Stomach smooth muscle (tissue), 2 donors: ENCODE measurements around the gene AMER2.
A peak's percentile ranks its signal among the peaks of the same experiment; 100 is the strongest.
"Not testable (repeated sequence)": the region's sequence is repeated elsewhere in the genome, so short reads cannot be mapped to it uniquely, and the experiment has no call there.

Experiments used
- H3K27ac ChIP-seq: one replicate; pipeline ENCODE4 v1.7.0; 2013; ENCODE audit warnings: mild to moderate bottlenecking, low read length, inconsistent platforms
- H3K27me3 ChIP-seq, 2 donors: one replicate each; pipeline ENCODE4 v1.7.0; 2013; ENCODE audit warnings: low read length in 2 of 2; ENCODE audit not compliant: insufficient read depth in 2 of 2, control insufficient read depth in 1 of 2
- H3K36me3 ChIP-seq, 2 donors: one replicate each; pipeline ENCODE4 v1.7.0; 2013; ENCODE audit warnings: low read length in 2 of 2; ENCODE audit not compliant: control insufficient read depth in 2 of 2, insufficient read depth in 2 of 2
- H3K4me1 ChIP-seq: one replicate; pipeline ENCODE4 v1.7.0; 2013; ENCODE audit warnings: low read length; ENCODE audit not compliant: control insufficient read depth, insufficient read depth
- H3K4me3 ChIP-seq, 2 donors: one replicate each; pipeline ENCODE4 v1.7.0; 2013; ENCODE audit warnings: low read length in 2 of 2
- H3K9ac ChIP-seq, 2 donors: one replicate each; pipeline ENCODE4 v1.7.0; 2013; ENCODE audit warnings: low read length in 2 of 2, mild to moderate bottlenecking in 1 of 2
- H3K9me3 ChIP-seq, 2 donors: one replicate each; pipeline ENCODE4 v1.7.0; 2013; ENCODE audit warnings: low read length in 2 of 2; ENCODE audit not compliant: control insufficient read depth in 2 of 2
- donor health status: healthy.
- donor health status: Pancreatic carcinoma.

The AMER2 gene

GRCh38 chr13:25172303-25172630, 179 bp upstream of the AMER2 start:
- H3K9me3 ChIP-seq, result peaks cover 0 to 2% of the 10 kb centered on the region in 2 donors
- no peak overlapping the region for H3K9ac ChIP-seq
- no peak overlapping the region for H3K27ac ChIP-seq
- no peak overlapping the region for H3K4me3 ChIP-seq
- H3K36me3 ChIP-seq, result no peaks in the 10 kb centered on the region
- H3K27me3 ChIP-seq, result peaks cover 24 to 54% of the 10 kb centered on the region in 2 donors
- H3K4me1 ChIP-seq, result peaks cover 9% of the 10 kb centered on the region

GRCh38 chr13:25171170-25171516, 945 bp downstream of the AMER2 start:
- Histone ChIP-seq H3K27ac (no peak overlapping the region), H3K27me3 (peaks cover 19 to 47% of the 10 kb centered on the region in 2 donors), H3K4me3 (peak overlapping the region; percentile 33 to 64), H3K4me1 (peaks cover 9% of the 10 kb centered on the region), H3K9me3 (no peaks in the 10 kb centered on the region), H3K9ac (no peak overlapping the region), H3K36me3 (no peaks in the 10 kb centered on the region)

- H3K4me3 ChIP-seq, result no peak overlapping the region
These were observed 1.5 kb downstream of the AMER2 start for GRCh38 chr13:25170554-25171111.

GRCh38 chr13:25169951-25170553, 2.0 kb downstream of the AMER2 start:
- Histone ChIP-seq H3K27me3 (peaks cover 18 to 42% of the 10 kb centered on the region in 2 donors), H3K9ac (no peak overlapping the region), H3K4me1 (peaks cover 9% of the 10 kb centered on the region), H3K27ac (no peak overlapping the region), H3K36me3 (no peaks in the 10 kb centered on the region), H3K9me3 (no peaks in the 10 kb centered on the region), H3K4me3 (no peak overlapping the region)

More at GRCh38 chr13:25170554-25171111, 1.5 kb downstream of the AMER2 start:
- Histone ChIP-seq H3K9ac (no peak overlapping the region), H3K36me3 (no peaks in the 10 kb centered on the region), H3K9me3 (no peaks in the 10 kb centered on the region), H3K27ac (no peak overlapping the region), H3K4me1 (peaks cover 9% of the 10 kb centered on the region), H3K27me3 (peaks cover 18 to 47% of the 10 kb centered on the region in 2 donors)

GRCh38 chr13:25169356-25169755, 2.7 kb downstream of the AMER2 start:
- no peaks in the 10 kb centered on the region for H3K9me3 ChIP-seq
- no peak overlapping the region for H3K27ac ChIP-seq

GRCh38 chr13:25168790-25169189, 3.3 kb downstream of the AMER2 start:
- Histone ChIP-seq H3K36me3 (no peaks in the 10 kb centered on the region), H3K27ac (no peak overlapping the region), H3K9me3 (no peaks in the 10 kb centered on the region), H3K4me3 (no peak overlapping the region), H3K27me3 (peaks cover 18 to 36% of the 10 kb centered on the region in 2 donors), H3K4me1 (peaks cover 9% of the 10 kb centered on the region), H3K9ac (no peak overlapping the region)

More at GRCh38 chr13:25169356-25169755, 2.7 kb downstream of the AMER2 start:
- H3K4me1 ChIP-seq, result peaks cover 9% of the 10 kb centered on the region
- no peaks in the 10 kb centered on the region for H3K36me3 ChIP-seq
- peaks cover 18 to 42% of the 10 kb centered on the region in 2 donors for H3K27me3 ChIP-seq
- H3K9ac ChIP-seq, result no peak overlapping the region
- no peak overlapping the region for H3K4me3 ChIP-seq

- H3K27ac ChIP-seq, result no peak overlapping the region
- no peaks in the 10 kb centered on the region for H3K36me3 ChIP-seq
- peaks cover 9% of the 10 kb centered on the region for H3K4me1 ChIP-seq
- H3K9me3 ChIP-seq, result no peaks in the 10 kb centered on the region
- H3K9ac ChIP-seq, result no peak overlapping the region
- H3K27me3 ChIP-seq, result peaks cover 15 to 27% of the 10 kb centered on the region in 2 donors
- H3K4me3 ChIP-seq, result no peak overlapping the region
These were observed 4.5 kb downstream of the AMER2 start for GRCh38 chr13:25167382-25168174.

- Histone ChIP-seq H3K27ac (no peak overlapping the region), H3K9ac (no peak overlapping the region), H3K27me3 (peaks cover 4 to 14% of the 10 kb centered on the region in 2 donors)
These were observed 5.8 kb downstream of the AMER2 start for GRCh38 chr13:25166306-25166705.

GRCh38 chr13:25165663-25166062, 6.4 kb downstream of the AMER2 start:
- H3K36me3 ChIP-seq, result no peaks in the 10 kb centered on the region
- peaks cover 4 to 8% of the 10 kb centered on the region in 2 donors for H3K27me3 ChIP-seq
- H3K9me3 ChIP-seq, result no peaks in the 10 kb centered on the region
- H3K9ac ChIP-seq, result no peak overlapping the region
- no peak overlapping the region for H3K27ac ChIP-seq
- H3K4me3 ChIP-seq, result no peak overlapping the region
- no peaks in the 10 kb centered on the region for H3K4me1 ChIP-seq

More at GRCh38 chr13:25166306-25166705, 5.8 kb downstream of the AMER2 start:
- H3K9me3 ChIP-seq, result no peaks in the 10 kb centered on the region
- no peak overlapping the region for H3K4me3 ChIP-seq
- no peaks in the 10 kb centered on the region for H3K4me1 ChIP-seq
- no peaks in the 10 kb centered on the region for H3K36me3 ChIP-seq

GRCh38 chr13:25165163-25165562, 6.9 kb downstream of the AMER2 start:
- not testable (repeated sequence) for H3K4me3 ChIP-seq, H3K9me3 ChIP-seq, H3K9ac ChIP-seq, H3K27ac ChIP-seq, H3K36me3 ChIP-seq, H3K27me3 ChIP-seq, H3K4me1 ChIP-seq

GRCh38 chr13:25157681-25158080, 14.4 kb downstream of the AMER2 start:
- Histone ChIP-seq H3K27me3 (no peaks in the 10 kb centered on the region), H3K9ac (no peak overlapping the region), H3K4me1 (peaks cover 2% of the 10 kb centered on the region), H3K9me3 (no peaks in the 10 kb centered on the region), H3K27ac (no peak overlapping the region), H3K36me3 (no peaks in the 10 kb centered on the region), H3K4me3 (no peak overlapping the region)
